ENCODE measurements around the gene RASD1. TPM values are rescaled to one million over a fixed set of nuclear protein-coding genes. Genes with fewer than 3 reads are reported as not detected.

Gene RASD1
- polyA plus RNA-seq, 1 of the 3 experiments (the other 2 are of a cell fraction) = 0.43 TPM

GRCh38 chr17:17481860-17482259 lies 14.3 kb downstream of the RASD1 start (continued):
- TF ChIP-seq PBX3 (IDR thresholded peaks at IDR 0.05) = no peak
- TF ChIP-seq GABPA (IDR thresholded peaks at IDR 0.05; ENCODE audit: low read depth) = no peak
- TF ChIP-seq CTCF (IDR thresholded peaks at IDR 0.05) = no peak
- TF ChIP-seq MXI1 (IDR thresholded peaks at IDR 0.05; ENCODE audit: low read depth, low read length) = no peak
- no peak for TF ChIP-seq TCF12 (IDR thresholded peaks at IDR 0.05)
- TF ChIP-seq USF1 (IDR thresholded peaks at IDR 0.05; ENCODE audit: borderline replicate concordance, low read depth) = no peak

GRCh38 chr17:17480593-17481148 lies 15.5 kb downstream of the RASD1 start:
- Histone ChIP-seq H3K4me1 (ENCODE audit: control insufficient read depth in 1 of 2, insufficient read depth in 2 of 2, low read depth in 1 of 2, low read length in 1 of 2) (peaks cover 7 to 10% of the 10 kb centered on the region in 2 experiments; a peak in 3 of 4 replicates), H4K20me1 (ENCODE audit: insufficient read depth) (peaks cover 4% of the 10 kb centered on the region; the same call in 1 of the 2 replicates), H3F3A (replicated peaks; ENCODE audit: insufficient read depth) (no peaks in the 10 kb centered on the region), H2AFZ (ENCODE audit: low read depth) (no peak overlapping the region), H3K4me3 (ENCODE audit: low read depth in 2 of 2, low read length in 1 of 2) (no peak overlapping the region), H3K9ac (no peak overlapping the region), H3K79me2 (ENCODE audit: insufficient read depth) (peaks cover 89% of the 10 kb centered on the region), H3K36me3 (replicated peaks in 1 of 2; ENCODE audit: control insufficient read depth in 1 of 2, insufficient read depth in 2 of 2, low read length in 1 of 2) (peaks cover 2 to 9% of the 10 kb centered on the region in 2 experiments), H3K27me3 (ENCODE audit: insufficient read depth) (no peaks in the 10 kb centered on the region), H3K9me3 (no peaks in the 10 kb centered on the region), H3K4me2 (no peak overlapping the region), H3K27ac (ENCODE audit: low read depth in 2 of 2, low read length in 1 of 2) (no peak overlapping the region), H3K9me2 (no peaks in the 10 kb centered on the region)
- WGBS (ENCODE audit: low lambda C conversion rate) = 84% methylated on average over 6 of the region's 6 CpGs
- no peak for DNase-seq
- ChIA-PET POLR2A (no interaction called here), CTCF (interaction anchor here (0.8 to 1.4 kb wide), 2 partner anchors 87 to 124 kb away, joined by 3 read pairs; no protein-coding TSS in a partner anchor)
- TF ChIP-seq NRF1 (IDR thresholded peaks at IDR 0.05; ENCODE audit: low read depth, low read length) = no peak
- TF ChIP-seq TAF1 (IDR thresholded peaks at IDR 0.05; ENCODE audit: borderline replicate concordance, low read depth, low read length) = no peak
- no peak for TF ChIP-seq POLR2AphosphoS5 (IDR thresholded peaks at IDR 0.05; ENCODE audit: low read depth, low read length)
- no peak for TF ChIP-seq SIN3A (IDR thresholded peaks at IDR 0.05; ENCODE audit: borderline replicate concordance, low read depth, low read length)
- TF ChIP-seq NFIC (IDR thresholded peaks at IDR 0.05; ENCODE audit: borderline replicate concordance) = no peak
- no peak for TF ChIP-seq USF1 (IDR thresholded peaks at IDR 0.05; ENCODE audit: borderline replicate concordance, low read depth)
- no peak for TF ChIP-seq GABPA (IDR thresholded peaks at IDR 0.05; ENCODE audit: low read depth)
- TF ChIP-seq GATA2 (CRISPR knock-in tag; IDR thresholded peaks at IDR 0.05) = no peak
- no peak for TF ChIP-seq JUND (IDR thresholded peaks at IDR 0.05)
- TF ChIP-seq YY1 (IDR thresholded peaks at IDR 0.05; ENCODE audit: low read depth) = no peak
- TF ChIP-seq ELF1 (IDR thresholded peaks at IDR 0.05) = no peak
- TF ChIP-seq RAD21 (IDR thresholded peaks at IDR 0.05; ENCODE audit: low read length) = no peak

Measured in SK-N-SH (cell line).